Mucosa of stomach (tissue), 1 donor: ENCODE measurements around the gene SGPL1.
A peak's percentile ranks its signal among the peaks of the same experiment; 100 is the strongest.

ENCODE experiments used
- H3K27me3 ChIP-seq: one replicate; pipeline ENCODE4 v1.7.0; 2013; ENCODE audit warnings: mild to moderate bottlenecking, low read length; ENCODE audit not compliant: control insufficient read depth, insufficient read depth
- H3K36me3 ChIP-seq: one replicate; pipeline ENCODE4 v1.7.0; 2013; ENCODE audit warnings: low read length; ENCODE audit not compliant: control insufficient read depth, insufficient read depth
- H3K4me1 ChIP-seq: one replicate; pipeline ENCODE4 v1.7.0; 2013; ENCODE audit warnings: mild to moderate bottlenecking, low read length; ENCODE audit not compliant: control insufficient read depth, insufficient read depth
- H3K4me3 ChIP-seq: one replicate; pipeline ENCODE4 v1.7.0; 2013; ENCODE audit warnings: low read length
- H3K9ac ChIP-seq: one replicate; pipeline ENCODE4 v1.7.0; 2013; ENCODE audit warnings: mild to moderate bottlenecking, low read length, moderate library complexity
- H3K9me3 ChIP-seq: one replicate; pipeline ENCODE4 v1.7.0; 2013; ENCODE audit warnings: mild to moderate bottlenecking, low read length, moderate library complexity; ENCODE audit not compliant: control insufficient read depth
- donor health status: Pancreatic carcinoma.

SGPL1 gene

DNA sequence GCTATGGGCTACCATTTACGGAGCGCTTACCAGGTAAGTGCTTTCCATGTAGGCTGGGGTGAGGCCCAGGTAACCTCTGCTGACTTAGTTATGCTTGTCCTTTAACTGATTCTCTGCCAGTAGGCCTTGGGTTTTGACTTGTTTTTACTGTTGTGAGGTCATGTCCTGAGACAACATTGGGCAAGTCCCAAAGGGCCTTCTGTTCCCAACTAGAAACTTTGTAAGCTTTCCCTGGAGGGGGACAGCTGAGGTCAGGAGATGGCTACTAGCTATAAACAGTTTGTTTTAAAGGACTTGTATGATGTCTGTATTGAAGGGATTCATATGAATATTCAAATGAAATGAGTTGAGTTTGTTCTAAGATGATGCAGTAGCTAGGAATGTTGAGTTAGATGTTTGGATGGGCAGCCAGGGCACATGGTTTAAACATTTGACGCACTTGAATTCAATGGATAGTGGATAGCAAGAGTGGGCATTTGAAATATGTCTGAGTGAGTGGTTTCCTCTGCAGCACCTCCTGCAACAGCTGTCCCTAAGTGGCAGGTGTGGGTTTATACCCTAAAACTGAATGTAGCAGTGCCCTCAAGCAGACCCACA lies 10.0 kb upstream of the SGPL1 start:
- Histone ChIP-seq H3K4me3 (no peak overlapping the region), H3K9ac (no peak overlapping the region), H3K9me3 (no peaks in the 10 kb centered on the region), H3K4me1 (peaks cover 8% of the 10 kb centered on the region), H3K27me3 (no peaks in the 10 kb centered on the region), H3K36me3 (no peaks in the 10 kb centered on the region)

DNA sequence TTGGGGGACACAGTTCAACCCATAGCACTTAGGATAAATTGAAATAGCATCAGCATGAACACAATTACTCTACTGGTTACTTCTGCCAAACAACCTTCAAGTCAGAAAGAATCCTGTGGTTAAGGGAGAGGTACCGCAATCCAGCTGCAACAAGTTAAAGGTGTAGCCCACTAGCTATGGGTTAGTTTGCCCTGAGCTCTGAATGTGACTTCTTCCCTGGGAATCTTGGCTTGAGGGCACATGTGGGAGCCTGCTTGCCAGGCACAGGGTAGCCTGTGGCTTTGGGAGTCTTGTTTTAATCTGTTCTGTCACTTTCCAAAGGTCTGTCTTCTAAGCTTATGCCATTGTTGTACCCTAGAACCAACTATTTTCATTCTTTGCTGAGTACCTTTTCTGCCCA lies 8.9 kb upstream of the SGPL1 start:
- Histone ChIP-seq H3K36me3 (no peaks in the 10 kb centered on the region), H3K9ac (no peak overlapping the region)

DNA sequence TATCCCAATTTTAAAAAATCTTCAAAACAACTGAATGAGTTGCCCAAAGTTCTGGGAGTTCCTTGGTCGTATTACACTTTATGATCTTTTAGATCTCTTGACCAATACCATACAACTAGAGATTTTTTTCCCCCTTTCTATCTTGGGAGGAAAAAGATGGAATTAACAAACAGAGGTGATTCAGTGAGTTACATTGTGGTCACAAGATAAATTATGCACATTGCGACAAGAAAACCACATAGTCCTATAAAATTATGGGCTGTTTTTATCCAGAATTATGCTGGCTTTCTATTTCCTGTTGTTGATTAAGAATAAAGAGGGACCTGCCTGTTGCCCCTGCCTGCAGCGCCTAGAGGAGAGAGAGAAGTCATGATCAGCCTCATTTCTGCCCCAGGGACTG lies 8.2 kb upstream of the SGPL1 start:
- Histone ChIP-seq H3K4me3 (no peak overlapping the region), H3K9me3 (no peaks in the 10 kb centered on the region), H3K27me3 (no peaks in the 10 kb centered on the region), H3K36me3 (no peaks in the 10 kb centered on the region), H3K4me1 (peaks cover 8% of the 10 kb centered on the region), H3K9ac (no peak overlapping the region)

More for the DNA sequence above, 8.9 kb upstream of the SGPL1 start:
- Histone ChIP-seq H3K27me3 (no peaks in the 10 kb centered on the region), H3K9me3 (no peaks in the 10 kb centered on the region), H3K4me3 (no peak overlapping the region), H3K4me1 (peaks cover 8% of the 10 kb centered on the region)

DNA sequence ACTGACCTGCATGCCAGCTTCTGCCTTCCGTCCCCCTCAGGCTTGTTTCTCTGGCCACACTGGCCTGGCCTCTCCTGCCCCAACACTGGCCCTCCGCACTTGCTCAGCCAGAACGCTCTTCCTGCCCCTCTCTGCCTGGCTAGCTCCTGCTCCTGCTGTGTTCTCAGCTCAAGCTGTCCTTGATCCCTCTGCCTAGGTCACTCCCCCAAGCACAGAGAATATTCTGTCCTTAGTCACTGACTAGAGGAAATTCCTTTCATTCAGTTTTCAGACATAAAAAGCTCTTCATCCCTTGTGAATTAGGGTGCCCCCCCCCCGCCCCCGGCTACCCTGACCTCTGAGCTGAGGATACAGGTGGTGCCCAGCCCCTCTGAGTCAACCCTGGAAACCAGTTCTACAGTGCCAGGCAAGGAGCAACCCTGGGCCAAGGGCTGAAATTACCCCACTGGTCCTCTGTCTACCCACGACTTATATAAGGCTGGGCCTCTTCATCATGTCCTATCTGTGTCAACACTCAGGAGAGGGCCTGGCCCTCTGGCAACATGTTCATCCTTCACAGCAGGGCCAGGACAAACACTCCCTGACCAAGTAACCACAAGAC lies 6.6 kb upstream of the SGPL1 start:
- H3K9ac ChIP-seq: no peak overlapping the region
- H3K27me3 ChIP-seq: no peaks in the 10 kb centered on the region
- no peak overlapping the region for H3K4me3 ChIP-seq
- no peaks in the 10 kb centered on the region for H3K36me3 ChIP-seq
- no peaks in the 10 kb centered on the region for H3K9me3 ChIP-seq
- no peaks in the 10 kb centered on the region for H3K4me1 ChIP-seq

DNA sequence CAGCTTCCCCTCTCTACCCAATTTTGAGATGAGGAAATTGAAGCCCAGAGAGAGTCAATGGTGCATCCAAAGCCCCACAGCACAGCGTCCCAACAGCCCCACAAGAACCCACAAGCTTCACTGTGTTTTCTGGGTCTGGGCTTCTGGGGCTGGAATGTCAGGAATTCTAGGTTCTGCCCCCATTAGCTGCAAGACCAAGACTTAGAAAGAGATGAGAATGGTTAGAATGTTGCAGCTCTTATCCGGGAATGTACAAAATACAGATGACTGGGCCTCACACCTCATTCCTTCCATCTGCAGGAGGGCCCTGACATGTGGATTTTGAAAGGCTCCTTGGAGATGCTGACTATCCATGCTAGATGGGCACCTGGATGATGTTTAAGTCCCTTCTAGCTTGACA lies 6.0 kb upstream of the SGPL1 start:
- Histone ChIP-seq H3K4me1 (no peaks in the 10 kb centered on the region), H3K9me3 (no peaks in the 10 kb centered on the region), H3K27me3 (no peaks in the 10 kb centered on the region), H3K4me3 (no peak overlapping the region), H3K36me3 (no peaks in the 10 kb centered on the region), H3K9ac (no peak overlapping the region)

DNA sequence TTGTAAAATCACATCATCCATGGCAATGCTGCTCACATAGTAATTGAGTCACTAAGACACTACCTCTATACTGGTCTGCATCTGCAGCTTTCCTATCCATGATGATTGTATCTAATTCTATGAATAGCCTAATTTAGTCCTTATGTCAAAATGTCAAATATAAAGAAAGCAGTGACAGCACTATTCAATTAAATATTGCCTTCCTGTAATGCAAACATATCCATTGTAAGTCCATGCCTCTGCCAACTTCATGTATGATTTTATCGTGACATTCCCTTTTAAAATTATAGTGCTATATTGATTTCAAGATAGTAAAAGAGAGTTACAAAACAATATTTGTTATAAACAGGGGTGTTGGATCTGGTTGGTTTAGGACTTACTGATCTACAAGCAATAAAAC lies 4.8 kb upstream of the SGPL1 start:
- no peaks in the 10 kb centered on the region for H3K27me3 ChIP-seq
- no peaks in the 10 kb centered on the region for H3K36me3 ChIP-seq
- no peak overlapping the region for H3K4me3 ChIP-seq
- H3K4me1 ChIP-seq: no peaks in the 10 kb centered on the region
- H3K9me3 ChIP-seq: no peaks in the 10 kb centered on the region
- no peak overlapping the region for H3K9ac ChIP-seq

DNA sequence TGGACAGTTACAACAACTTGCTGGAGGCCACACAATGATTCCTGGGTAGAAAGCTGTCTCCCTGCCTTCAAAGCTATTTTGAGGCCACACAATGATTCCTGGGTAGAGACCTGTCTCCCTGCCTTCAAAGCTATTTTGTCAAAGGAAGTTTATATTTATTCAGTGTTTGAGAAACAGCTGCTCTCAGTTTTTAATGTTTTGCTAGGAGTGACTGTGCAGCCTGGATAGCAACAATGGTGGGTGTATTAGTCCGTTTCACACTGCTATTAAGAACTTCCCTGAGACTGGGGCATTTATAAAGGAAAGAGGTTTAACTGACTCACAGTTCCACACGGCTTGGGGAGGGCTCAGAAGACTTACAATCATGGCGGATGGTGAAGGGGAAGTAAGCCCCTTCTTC lies 3.9 kb upstream of the SGPL1 start:
- Histone ChIP-seq H3K27me3 (no peaks in the 10 kb centered on the region), H3K36me3 (no peaks in the 10 kb centered on the region), H3K4me1 (no peaks in the 10 kb centered on the region), H3K9ac (no peak overlapping the region), H3K9me3 (no peaks in the 10 kb centered on the region), H3K4me3 (no peak overlapping the region)

GRCh38 chr10:70812814-70813213 lies 2.9 kb upstream of the SGPL1 start:
- no peak overlapping the region for H3K9ac ChIP-seq
- H3K27me3 ChIP-seq: no peaks in the 10 kb centered on the region
- no peaks in the 10 kb centered on the region for H3K9me3 ChIP-seq
- H3K4me1 ChIP-seq: no peaks in the 10 kb centered on the region
- no peak overlapping the region for H3K4me3 ChIP-seq
- H3K36me3 ChIP-seq: no peaks in the 10 kb centered on the region

- Histone ChIP-seq H3K9me3 (no peaks in the 10 kb centered on the region), H3K36me3 (no peaks in the 10 kb centered on the region), H3K9ac (no peak overlapping the region), H3K27me3 (no peaks in the 10 kb centered on the region), H3K4me3 (no peak overlapping the region), H3K4me1 (no peaks in the 10 kb centered on the region)
Measured at GRCh38 chr10:70814126-70814525, 1.6 kb upstream of the SGPL1 start.

DNA sequence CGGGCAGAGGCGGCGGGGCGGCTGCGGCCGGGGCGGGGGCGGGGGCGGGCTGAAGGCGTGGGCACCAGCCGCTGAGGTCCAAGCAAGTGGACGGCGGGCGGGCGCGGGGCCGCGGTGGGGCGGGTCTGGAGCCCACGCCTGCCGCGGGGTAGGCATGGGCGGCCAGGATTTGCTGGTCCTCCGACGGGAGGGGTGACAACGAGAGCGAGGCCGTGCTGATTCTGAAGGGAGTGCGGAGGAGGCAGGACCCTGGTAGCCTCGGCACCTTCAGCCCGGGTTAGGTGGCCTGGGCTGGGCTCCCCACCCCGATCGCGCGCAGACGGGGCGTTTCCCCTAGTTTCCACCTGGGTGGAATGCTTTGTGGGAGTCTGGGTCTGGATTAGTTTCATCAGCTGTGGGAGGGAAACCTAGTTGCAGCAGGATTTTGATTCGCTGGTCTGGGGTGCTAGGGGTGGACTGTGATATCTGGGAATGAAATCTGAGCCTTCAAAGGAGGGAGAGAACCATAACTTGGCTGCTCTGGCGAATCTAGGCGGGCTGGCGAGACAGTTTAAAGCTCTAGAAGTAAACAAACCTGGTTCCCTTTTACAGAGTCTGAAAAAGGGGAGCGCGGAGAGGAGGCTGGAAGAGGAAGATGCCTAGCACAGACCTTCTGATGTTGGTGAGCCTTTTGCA lies 609 bp downstream of the SGPL1 start:
- no peaks in the 10 kb centered on the region for H3K9me3 ChIP-seq
- H3K9ac ChIP-seq: peak overlapping the region; percentile 73
- peak overlapping the region; percentile 27 for H3K4me3 ChIP-seq
- H3K4me1 ChIP-seq: no peaks in the 10 kb centered on the region
- no peaks in the 10 kb centered on the region for H3K27me3 ChIP-seq
- H3K36me3 ChIP-seq: no peaks in the 10 kb centered on the region

- H3K36me3 ChIP-seq: no peaks in the 10 kb centered on the region
- no peak overlapping the region for H3K4me3 ChIP-seq
- no peak overlapping the region for H3K9ac ChIP-seq
- H3K27me3 ChIP-seq: no peaks in the 10 kb centered on the region
- no peaks in the 10 kb centered on the region for H3K9me3 ChIP-seq
- H3K4me1 ChIP-seq: no peaks in the 10 kb centered on the region
Measured at GRCh38 chr10:70820976-70821750, 5.4 kb downstream of the SGPL1 start.
